Renal pelvis (tissue), 4 donors: ENCODE data around the gene HSD11B1L. TPM values are rescaled to one million over a fixed set of nuclear protein-coding genes. Genes with fewer than 3 reads are reported as not detected.

Experiments used
- DNase-seq: peaks from one replicate; pipeline ENCODE4 v3.0.0-alpha.2; 2013
- polyA plus RNA-seq, 3 donors: library from polyadenylated mRNA; unstranded; fragments of 120-200 nt; gene quantifications; one replicate each; pipeline ENCODE4 v1.2.1, GENCODE V29; 2013; ENCODE audit not compliant: insufficient read length in 3 of 3

Gene HSD11B1L
- polyA plus RNA-seq, 3 donors, result 11.2 to 15.2 (median 11.8) TPM

GRCh38 chr19:5665781-5666513 is 14.9 kb upstream of the HSD11B1L start:
- DNase-seq, result no peak

GRCh38 chr19:5666921-5667610 is 13.8 kb upstream of the HSD11B1L start:
- no peak for DNase-seq

- DNase-seq, result no peak
Observed at GRCh38 chr19:5667751-5668271, 13.0 kb upstream of the HSD11B1L start.

GRCh38 chr19:5669212-5669611 is 11.6 kb upstream of the HSD11B1L start:
- no peak for DNase-seq

- DNase-seq, result no peak
Observed at GRCh38 chr19:5671600-5671999, 9.2 kb upstream of the HSD11B1L start.

GRCh38 chr19:5672708-5673459 is 7.9 kb upstream of the HSD11B1L start:
- DNase-seq, result no peak

GRCh38 chr19:5673752-5674151 is 7.1 kb upstream of the HSD11B1L start:
- no peak for DNase-seq

GRCh38 chr19:5674714-5675113 is 6.1 kb upstream of the HSD11B1L start:
- no peak for DNase-seq

GRCh38 chr19:5676105-5676771 is 4.6 kb upstream of the HSD11B1L start:
- DNase-seq, result no peak

- DNase-seq, result no peak
Observed at GRCh38 chr19:5676772-5677105, 4.1 kb upstream of the HSD11B1L start.

- DNase-seq, result no peak
Observed at GRCh38 chr19:5677136-5677535, 3.7 kb upstream of the HSD11B1L start.

GRCh38 chr19:5677580-5677979 is 3.2 kb upstream of the HSD11B1L start:
- DNase-seq, result no peak

- DNase-seq, result no peak
Observed at GRCh38 chr19:5678071-5678718, 2.6 kb upstream of the HSD11B1L start.

GRCh38 chr19:5679289-5680083 is 1.3 kb upstream of the HSD11B1L start:
- DNase-seq, result no peak

- no peak for DNase-seq
Observed at GRCh38 chr19:5680084-5680436, 767 bp upstream of the HSD11B1L start.

- no peak for DNase-seq
Observed at GRCh38 chr19:5681391-5682106, 722 bp downstream of the HSD11B1L start.

GRCh38 chr19:5682107-5682482 is 1.3 kb downstream of the HSD11B1L start:
- no peak for DNase-seq

GRCh38 chr19:5683177-5683886 is 2.5 kb downstream of the HSD11B1L start:
- no peak for DNase-seq

- no peak for DNase-seq
Observed at GRCh38 chr19:5684694-5685430, 4.0 kb downstream of the HSD11B1L start.
